HG02943 (cell line): ENCODE data around the gene TULP4.
"Not testable (repeated sequence)": the region's sequence is repeated elsewhere in the genome, so short reads cannot be mapped to it uniquely, and the experiment has no call there.

Experiments
- ATAC-seq: cut with Tn5 transposase; IDR thresholded peaks from one replicate; pipeline ENCODE4 v1.9.1; 2021; ENCODE audit warnings: mild to moderate bottlenecking, low read depth, moderate library complexity; ENCODE audit not compliant: unreplicated experiment

The TULP4 gene

DNA sequence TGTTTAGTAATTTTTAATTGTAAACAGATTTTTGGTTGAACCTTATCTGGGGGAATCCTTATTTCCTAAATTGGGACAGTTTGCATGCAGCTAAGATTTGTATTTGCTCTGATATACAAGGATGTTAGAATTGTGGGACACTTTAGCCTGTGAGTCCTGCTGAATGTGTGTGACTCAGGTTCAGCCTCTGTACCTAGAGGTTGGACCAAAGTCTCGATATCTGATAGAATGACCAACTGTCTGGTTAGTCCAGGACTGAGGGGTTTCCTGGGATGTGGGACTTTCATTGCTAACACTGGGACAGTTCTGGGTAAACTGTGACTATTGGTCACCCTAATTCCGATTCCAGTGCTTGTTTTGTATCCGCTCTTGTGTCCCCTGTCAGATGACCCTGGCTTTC lies 20.2 kb upstream of the TULP4 start:
- no peak for ATAC-seq

DNA sequence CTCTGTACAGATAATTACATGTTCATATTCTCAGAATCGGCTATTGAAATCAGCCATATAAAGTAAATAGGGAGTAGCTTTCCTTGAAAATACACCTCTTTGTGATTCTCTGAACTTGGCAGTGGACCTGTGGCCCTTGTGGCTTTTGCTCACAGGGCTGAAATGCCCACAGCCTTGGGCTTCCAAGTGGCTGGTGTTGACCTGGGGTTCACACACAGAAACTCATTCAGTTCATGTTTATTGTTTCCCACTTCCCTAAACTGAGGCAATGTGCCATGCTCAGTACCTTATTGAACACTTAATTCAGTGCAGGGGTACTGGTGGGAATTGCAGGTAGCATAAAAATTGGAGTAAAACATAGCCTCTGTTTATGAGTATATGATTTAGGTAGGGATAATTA lies 19.1 kb upstream of the TULP4 start:
- peak; percentile 46 for ATAC-seq

DNA sequence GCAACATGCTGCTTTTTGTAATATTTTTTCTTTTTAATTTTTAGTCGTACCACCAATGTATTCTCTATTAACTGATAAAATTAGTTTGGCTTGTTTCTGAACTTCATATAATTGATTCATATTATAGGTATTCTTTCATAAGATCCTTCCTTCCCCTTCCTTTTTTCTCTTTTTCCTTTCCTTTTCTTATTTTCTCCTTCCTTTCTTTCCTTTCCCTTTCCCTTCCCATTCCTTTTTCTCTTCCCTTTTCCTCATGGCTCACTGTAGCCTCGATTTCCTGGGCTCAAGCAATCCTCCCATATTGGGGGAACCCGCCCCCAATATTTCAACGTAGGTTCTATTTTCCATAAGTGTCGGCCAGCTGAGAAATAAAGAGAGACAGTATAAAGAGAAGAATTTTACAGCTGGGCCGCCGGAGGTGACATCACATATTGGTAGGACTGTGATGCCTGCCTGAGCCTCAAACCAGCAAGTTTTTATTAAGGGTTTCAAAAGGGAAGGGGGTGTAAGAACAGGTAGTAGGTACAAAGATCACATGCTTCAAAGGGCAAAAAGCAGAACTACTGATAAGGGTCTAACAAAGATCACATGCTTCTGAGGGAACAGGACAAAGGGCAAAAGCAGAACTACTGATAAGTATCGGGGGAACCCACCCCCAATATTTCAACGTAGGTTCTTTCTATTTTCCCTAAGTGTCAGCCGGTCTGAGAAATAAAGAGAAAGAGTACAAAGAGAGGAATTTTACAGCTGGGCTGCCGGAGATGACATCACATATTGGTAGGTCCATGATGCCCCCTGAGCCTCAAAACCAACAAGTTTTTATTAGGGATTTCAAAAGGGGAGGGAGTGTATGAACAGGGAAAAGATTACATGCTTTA lies 16.1 kb upstream of the TULP4 start:
- not testable (repeated sequence) for ATAC-seq

DNA sequence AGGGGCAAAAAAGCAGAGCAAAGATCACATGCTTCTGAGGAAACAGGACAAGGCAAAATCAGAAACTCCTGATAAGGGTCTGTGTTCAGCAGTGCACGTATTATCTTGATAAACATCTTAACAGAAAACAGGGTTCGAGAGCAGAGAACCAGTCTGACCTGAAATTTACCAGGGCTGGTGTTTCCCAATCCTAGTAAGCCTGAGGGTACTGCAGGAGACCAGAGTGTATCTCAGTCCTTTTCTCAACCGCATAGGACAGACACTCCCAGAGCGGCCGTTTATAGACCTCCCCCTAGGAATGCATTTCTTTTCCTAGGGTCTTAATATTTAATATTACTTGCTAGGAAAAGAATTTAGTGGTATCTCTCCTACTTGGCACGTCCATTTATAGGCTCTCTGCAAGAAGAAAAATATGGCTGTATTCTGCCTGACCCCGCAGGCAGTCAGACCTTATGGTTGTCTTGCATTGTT lies 15.4 kb upstream of the TULP4 start:
- ATAC-seq: not testable (repeated sequence)

DNA sequence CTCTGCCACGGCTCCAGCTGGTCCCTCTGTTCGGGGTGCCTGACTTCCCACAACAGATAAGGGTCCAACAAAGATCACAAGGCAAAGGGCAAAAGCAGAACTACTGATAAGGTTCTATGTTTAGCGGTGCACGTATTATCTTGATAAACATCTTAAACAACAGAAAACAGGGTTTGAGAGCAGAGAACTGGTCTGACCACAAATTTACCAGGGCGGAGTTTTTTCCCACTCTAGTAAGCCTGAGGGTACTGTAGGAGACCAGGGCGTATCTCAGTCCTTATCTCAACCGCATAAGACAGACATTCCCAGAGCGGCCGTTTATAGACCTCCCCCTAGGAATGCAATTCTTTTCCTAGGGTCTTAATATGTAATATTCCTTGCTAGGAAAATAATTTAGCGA lies 14.6 kb upstream of the TULP4 start:
- ATAC-seq: not testable (repeated sequence)

DNA sequence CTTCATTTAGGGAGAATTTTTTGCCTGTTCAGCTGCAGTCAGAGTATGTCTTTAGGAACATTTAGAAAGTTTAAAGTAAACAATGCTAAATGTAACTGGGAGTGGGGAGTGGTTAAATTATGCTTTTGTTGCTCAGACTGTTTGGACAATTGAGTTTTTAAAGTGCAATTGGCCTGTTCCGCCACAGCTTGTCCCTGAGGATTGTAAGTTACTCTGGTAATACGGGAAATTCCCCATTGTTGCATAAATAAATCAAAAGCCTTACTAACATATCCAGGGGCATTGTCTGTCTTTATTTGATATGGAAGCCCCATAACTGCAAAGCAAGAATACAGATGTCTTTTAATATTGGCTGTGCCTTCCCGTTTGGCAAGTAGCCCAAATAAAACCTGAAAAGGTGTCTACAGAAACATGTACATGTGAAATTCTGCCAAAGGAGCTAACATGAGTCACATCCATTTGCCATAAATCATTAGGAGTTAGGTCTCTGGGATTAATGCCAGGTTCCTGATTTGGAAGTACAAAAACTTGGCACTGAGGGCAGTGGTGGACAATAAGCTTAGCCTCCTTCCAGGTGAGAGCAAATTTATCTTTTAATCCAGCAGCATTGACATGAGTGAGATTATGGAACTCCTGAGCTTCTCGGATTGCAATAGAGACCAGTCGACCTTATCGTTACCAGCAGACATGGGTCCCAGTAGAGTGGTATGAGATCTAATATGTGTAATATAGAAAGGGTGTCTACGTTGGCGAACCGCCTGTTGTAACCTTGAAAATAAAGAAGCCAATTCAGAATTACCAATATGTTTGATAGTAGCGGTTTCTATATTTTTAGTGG lies 11.7 kb upstream of the TULP4 start:
- ATAC-seq: not testable (repeated sequence)

DNA sequence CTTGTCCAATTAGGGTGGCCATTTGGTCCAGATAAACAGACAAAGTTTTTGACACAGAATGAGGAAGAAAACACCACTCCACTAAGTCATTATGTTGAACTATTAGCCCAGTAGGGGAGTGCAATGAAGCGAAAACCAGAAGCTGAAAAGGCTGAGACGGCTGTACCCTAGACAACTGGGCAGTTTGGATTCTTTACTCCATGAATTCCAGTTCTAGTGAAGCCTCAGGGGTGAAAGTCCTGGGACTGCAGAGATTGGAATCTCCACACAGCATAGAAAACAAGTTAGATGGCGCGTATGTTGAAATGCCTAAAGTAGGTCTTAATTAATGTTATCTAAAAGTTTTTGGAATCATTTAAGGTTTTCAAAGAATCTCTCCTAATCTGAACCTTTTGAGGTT lies 10.7 kb upstream of the TULP4 start:
- ATAC-seq: not testable (repeated sequence)

DNA sequence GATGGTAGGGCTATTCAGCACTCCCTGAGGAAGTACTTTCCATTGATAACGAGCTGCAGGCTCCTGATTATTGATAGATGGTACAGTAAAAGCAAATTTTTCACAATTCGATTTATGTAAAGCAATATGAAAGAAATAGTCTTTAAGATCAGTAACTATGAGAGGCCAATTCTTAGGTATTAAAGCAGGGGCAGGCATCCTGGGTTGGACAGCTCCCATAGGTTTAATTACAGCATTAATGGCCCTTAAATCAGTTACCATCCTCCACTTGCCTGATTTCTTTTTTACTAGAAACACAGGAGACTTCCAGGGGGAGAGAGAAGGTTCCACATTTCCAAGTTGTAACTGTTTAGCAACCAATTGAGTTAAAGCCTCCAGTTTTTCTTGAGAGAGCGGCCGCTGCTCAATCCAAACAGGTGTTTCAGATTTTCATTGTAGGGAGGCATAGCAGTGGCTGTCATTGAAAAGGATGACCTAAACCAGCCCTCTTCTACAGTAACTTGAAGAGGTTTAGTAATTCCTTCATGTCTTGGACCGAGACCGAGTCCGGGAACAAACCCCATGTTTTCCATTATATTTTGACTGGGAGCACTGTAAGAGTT lies 10.0 kb upstream of the TULP4 start:
- not testable (repeated sequence) for ATAC-seq

DNA sequence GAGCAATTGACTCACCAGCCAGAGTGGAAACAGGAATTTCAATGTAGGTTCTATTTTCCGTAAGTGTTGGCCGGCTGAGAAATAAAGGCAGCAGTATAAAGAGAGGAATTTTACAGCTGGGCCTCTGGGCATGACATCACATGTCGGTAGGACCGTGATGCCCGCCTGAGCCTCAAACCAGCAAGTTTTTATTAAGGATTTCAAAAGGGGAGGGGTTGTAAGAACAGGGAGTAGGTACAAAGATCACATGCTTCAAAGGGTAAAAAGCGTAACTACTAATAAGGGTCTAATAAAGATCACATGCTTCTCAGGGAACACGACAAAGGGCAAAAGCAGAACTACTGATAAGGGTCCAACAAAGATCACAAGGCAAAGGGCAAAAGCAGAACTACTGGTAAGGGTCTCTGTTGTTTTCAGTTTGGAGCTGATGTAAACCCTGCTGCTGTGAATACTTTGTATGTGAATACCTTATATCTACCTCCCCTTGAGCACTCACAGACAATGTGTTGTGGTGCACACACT lies 9.0 kb upstream of the TULP4 start:
- ATAC-seq: no peak

DNA sequence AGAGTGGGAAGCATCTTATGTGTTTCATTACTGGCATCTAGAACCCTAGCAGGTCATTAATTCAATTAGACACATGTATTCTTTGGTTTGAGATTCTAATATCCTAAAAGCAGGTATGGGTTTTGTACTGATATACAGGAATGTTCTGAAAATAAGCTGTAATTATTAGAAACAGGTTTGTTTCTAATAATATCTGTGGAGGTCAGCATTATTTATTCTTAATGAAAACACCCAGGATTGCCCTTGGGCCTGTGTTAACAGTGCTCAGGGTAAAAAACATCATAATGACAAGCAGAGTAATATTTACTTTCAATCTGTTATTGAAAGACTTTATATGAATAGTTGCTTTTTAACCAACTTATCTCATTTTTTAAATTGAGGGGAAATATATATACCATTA lies 8.0 kb upstream of the TULP4 start:
- ATAC-seq: no peak

DNA sequence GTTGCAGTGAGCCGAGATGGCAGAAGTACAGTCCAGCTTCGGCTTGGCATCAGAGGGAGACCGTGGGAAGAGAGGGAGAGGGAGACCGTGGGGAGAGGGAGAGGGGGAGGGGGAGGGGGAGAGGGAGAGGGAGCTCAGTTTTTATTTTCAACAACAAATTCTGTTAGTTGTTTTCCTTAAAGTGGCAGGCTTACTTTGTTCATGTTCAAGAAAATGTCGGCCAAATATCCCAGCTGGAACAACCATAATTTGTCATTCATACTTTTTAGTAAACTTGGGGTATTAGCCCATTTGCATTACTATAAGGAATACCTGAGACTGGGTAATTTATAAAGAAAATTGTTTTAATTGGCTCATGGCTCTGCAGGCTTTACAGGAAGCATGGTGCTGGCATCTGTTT lies 2.5 kb upstream of the TULP4 start:
- ATAC-seq: no peak

DNA sequence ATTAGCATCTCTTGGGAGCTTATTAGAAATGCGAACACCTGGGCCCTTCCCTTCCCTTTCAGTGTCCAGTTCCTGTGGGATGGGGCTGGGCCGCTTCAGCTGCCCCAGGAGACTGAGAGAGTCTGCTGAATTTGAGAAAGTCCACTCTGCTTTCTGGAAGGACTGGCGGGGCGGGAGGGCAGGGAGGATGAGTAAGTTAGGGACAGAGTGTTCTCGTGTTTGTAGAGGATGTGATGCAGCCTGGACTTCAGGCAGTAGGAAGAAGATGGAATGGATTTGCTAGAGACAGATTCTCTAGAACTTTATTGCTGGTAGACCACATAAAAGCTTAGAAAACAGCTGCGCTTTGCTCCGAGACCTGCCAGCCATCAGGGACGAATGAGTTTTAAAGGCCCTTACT lies 1.1 kb upstream of the TULP4 start:
- no peak for ATAC-seq

DNA sequence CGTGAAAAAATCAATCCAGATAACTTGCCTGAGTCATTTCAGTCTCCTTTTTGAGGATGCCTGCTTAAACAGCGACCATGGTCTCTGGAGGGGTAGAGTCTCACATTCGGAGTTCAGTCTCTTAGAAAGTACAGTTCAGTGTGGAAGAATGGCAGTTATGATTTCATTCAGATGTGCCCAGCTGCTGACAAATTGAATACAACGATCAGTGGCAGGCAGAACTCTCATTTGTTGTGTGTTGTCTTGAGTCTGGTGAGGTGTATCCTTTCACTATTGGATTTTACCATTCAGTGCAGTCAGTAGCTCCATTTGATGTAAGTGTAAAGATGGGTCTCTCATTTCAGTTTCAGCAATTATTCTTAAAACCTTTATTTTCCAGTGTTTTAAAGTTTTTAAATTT lies 639 bp upstream of the TULP4 start:
- ATAC-seq: no peak

DNA sequence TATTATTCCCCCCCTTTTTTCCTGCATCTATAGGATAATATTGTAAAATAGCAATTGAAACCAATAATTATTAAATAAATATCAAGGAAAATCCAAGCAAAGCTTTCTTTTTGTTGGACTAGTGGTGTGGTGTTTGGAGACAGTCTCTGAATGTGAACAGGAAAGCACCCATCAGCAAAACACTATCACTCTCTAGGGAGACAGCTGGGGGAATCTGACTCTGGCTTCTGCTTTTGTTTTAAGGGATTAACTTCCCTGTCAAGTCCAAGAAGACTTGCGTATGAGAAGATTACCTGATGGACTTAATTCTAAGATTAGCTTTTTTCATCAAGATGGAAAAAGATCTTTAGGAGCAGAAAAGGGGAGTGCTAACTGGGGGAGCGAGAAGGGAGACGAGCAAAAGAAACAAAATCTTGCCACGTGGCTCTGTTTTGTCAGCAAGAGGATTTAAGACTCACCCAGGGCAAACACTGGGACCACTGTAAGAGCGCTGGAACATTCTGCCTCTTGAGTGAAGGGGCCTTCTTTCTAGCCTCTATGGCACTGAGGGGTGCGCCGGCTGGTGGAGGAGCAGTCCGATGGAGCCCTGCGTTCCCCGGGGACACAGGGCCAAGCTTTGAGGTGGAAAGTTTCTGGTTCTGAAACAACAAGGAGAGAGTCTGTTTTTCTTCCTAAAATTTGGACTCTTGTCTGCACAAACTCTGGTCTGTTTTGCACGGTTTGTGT lies 570 bp downstream of the TULP4 start:
- ATAC-seq: no peak

DNA sequence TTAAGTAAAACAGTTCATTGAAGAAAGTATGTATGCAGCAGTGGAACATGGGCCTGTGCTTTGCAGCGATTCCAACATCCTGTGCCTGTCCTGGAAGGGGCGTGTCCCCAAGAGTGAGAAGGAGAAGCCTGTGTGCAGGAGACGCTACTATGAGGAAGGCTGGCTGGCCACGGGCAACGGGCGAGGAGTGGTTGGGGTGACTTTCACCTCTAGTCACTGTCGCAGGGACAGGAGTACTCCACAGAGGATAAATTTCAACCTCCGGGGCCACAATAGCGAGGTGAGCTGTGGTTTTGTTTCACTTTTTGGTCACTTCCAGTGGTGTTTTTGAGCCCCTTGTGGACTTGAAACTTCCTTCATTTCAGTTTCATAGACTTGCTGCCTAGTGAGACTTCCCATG lies 1.7 kb downstream of the TULP4 start:
- ATAC-seq: peak; percentile 77

DNA sequence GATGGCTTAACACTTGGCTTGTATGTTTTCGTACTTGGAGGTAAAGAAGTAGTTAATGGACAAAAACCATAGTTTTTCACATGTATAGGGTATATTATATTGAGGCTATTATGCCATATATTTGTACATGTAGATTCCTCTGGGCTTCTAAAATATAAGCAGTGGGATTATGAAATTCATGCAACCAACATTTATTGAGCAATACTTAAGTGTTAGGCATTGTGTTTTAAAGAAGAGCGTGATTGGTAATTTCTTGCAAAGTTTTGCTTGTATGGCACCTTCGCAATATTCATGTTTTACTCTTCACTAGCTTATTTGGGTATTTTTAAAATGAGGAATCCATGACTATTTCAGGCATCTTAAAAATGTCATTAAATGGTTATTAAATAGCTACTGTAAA lies 2.5 kb downstream of the TULP4 start:
- ATAC-seq: no peak

DNA sequence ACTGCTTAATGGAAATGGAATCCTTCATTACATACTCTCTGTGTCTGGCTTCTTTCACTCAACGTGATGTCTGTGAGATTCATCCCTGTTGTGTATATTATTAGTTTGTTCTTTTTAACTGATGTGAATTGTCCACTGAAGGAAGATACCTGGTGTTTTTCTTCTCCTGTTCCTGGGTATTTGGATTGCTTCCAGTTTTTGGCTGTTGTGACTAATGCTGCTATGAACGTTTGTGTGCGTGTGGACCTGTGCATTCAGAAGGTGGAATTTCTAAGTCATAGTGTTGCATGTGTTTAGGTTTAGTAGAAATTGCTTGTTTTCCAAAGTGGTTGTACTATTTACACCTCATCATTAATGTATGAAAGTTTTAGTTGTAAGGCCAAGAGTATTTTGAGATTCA lies 3.8 kb downstream of the TULP4 start:
- ATAC-seq: no peak

DNA sequence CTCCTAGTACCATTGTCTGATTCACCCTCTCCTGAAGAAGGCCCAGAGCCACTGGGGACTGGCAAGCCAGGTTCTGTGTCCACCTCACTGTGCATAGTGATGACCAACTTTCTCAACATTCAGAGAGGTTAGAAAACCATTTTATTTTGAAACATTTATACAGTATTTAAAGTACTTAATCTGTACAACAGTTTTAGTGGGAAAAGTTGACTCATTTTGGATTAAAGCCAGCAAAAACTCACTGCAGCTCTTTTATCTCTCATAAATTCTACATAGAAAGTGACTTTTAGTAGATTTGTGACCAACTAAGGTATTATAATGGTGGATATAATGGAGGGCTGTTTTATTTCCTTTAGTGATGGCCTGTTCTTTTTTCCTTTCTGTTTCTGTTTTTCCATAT lies 9.7 kb downstream of the TULP4 start:
- no peak for ATAC-seq

DNA sequence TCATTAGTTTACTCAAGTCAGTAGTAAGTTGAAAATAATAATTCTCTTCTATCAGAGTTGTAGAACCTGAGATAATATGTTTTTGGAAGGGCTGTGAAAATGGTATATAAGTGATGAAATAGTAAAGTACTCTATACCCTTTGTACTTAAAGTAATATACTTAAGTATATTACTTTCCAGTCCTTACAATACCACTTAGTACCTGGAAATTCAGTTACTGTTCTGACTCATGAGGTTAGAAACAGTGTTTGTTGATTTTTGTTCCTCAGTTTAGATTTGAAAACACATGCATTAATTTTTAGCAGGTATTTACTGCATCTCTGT lies 10.1 kb downstream of the TULP4 start:
- ATAC-seq: no peak
